Right lobe of liver (tissue), 6 donors: ENCODE results near the gene AWAT2. TPM values are rescaled to one million over a fixed set of nuclear protein-coding genes. Genes with fewer than 3 reads are reported as not detected.

Experiments
- ATAC-seq, 4 donors: fragments of 200-7000 bp; cut with Tn5 transposase; one replicate each; pipeline ENCODE4 v1.9.1; 2020; ENCODE audit warnings: mild to moderate bottlenecking in 4 of 4, moderate library complexity in 4 of 4
- DNase-seq, 3 donors: peaks; one replicate each; pipeline ENCODE4 v3.0.0-alpha.2; 2020
- H3K27ac ChIP-seq, 3 donors: fragments of 200-600 bp; one replicate each; pipeline ENCODE4 v1.8.0; 2022
- H3K27me3 ChIP-seq, 2 donors: fragments of 200-600 bp; one replicate each; pipeline ENCODE4 v1.8.0; 2022
- H3K36me3 ChIP-seq, 4 donors: fragments of 200-600 bp; sonication (generic) in 1 of 4; one replicate each; pipeline versions ENCODE4 v1.5.1 to v1.8.0; 2017 to 2022; ENCODE audit warnings: control low read depth in 1 of 4
- H3K4me1 ChIP-seq, 4 donors: fragments of 200-600 bp; sonication (generic) in 1 of 4; one replicate each; pipeline versions ENCODE4 v1.5.1 to v1.8.0; 2017 to 2022; ENCODE audit warnings: control low read depth in 1 of 4
- H3K4me3 ChIP-seq, 3 donors: fragments of 200-600 bp; one replicate each; pipeline ENCODE4 v1.8.0; 2022
- H3K9me3 ChIP-seq, 4 donors: fragments of 200-600 bp; sonication (generic) in 1 of 4; one replicate each; pipeline versions ENCODE4 v1.5.1 to v1.8.0; 2017 to 2022; ENCODE audit warnings: control low read depth in 1 of 4
- POLR2A ChIP-seq: fragments of 450-650 bp; IDR thresholded peaks from one replicate; pipeline ENCODE4 v1.6.1; 2017; ENCODE audit warnings: antibody characterized with exemption, mild to moderate bottlenecking
- WGBS: methylation state at CpG from one replicate; pipeline ENCODE4 v1.1.6; 2018; ENCODE audit warnings: low coverage, low lambda C conversion rate; ENCODE audit not compliant: insufficient coverage; ENCODE audit errors: missing lambda C conversion rate; 5-methylcytosine and 5-hydroxymethylcytosine counted together
- intact Hi-C, 2 donors: fragments of 100-400 bp; cut with DNase I; formaldehyde crosslinking; loops; one replicate each; pipeline versions ENCODE4 v1.11.2 to v1.14.1; 2022
- total RNA-seq, 6 experiments: library from RNA; depleted of rRNA in 2 of 6; stranded (reverse); fragments of >200 nt in 2 of 6; fragmentation: NEBNext Ultra II Directional in 3 of 6; extraction: Animal tissue kit (Norgen Biotek cat#: 25700) in 3 of 6; gene quantifications; one replicate each; pipeline versions ENCODE4 v1.1.0 to v1.2.4, GENCODE V29; 2016 to 2023
- TF ChIP-seq, protein P1 (sequence below), 4 donors: fragments of 200-600 bp in 3 of 4; fragments of 450-650 bp in 1 of 4; IDR thresholded peaks; one replicate each; pipeline versions ENCODE4 v1.5.1 to v1.8.0; 2016 to 2022; ENCODE audit warnings: antibody characterized with exemption in 4 of 4, mild to moderate bottlenecking in 2 of 4
- donor health status: DM: no; HTN: yes; CAD: no.
- donor health status: DM: no; HTN: no; CAD: no.
- donor health status: DM: no; HTN: no; CAD: no.
- donor health status: DM: no; HTN: yes; CAD: no.
- donor health status: DM: no; HTN: yes; CAD: no.

Gene AWAT2
- total RNA-seq, 6 experiments from 2014 or later: not detected

DNA sequence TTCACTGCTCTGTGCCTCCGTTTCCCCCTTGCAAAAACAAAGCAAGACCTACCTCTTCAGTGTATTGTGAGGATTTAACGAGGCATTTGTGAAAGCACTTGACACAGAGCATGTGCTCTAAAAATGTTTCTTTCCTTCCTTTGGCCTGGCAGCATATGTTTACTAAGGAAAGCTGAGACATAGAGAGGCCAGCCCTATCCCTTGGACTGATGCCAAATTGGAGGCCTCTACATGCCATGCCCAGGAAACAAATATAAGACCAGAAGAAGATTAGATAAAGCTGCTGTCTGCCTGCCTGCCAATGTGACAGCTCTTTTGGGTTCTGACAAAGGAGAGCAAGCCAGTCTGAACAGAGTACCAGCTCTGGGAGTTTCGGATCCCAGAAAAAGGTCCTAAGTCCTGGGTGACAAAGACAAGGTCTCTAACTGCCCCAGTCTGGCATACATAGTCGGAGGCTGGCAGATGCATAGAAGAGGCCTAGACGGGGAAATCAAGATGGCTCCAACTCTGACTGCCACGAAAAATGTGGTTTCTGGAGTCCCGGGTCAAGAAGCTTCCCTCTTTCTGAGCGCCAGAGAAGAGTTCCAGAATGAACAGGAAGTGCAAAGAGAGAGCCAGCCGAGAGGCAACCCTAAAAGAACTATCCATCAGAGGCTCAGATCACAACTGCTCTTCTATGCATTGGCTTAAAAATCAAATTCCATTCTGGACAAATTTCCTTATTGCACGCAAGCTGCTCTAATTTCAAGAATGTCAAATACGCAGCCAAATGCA, 38.3 kb upstream of the AWAT2 start:
- Histone ChIP-seq H3K4me1 (no peaks in the 10 kb centered on the region), H3K27ac (no peak overlapping the region), H3K9me3 (no peaks in the 10 kb centered on the region), H3K27me3 (no peaks in the 10 kb centered on the region), H3K36me3 (no peaks in the 10 kb centered on the region), H3K4me3 (no peak overlapping the region)
- ATAC-seq (no peak), DNase-seq (no peak)
- 67% methylated on average over 10 of the region's 11 CpGs for WGBS
- TF ChIP-seq POLR2A: no peak
- TF ChIP-seq, protein P1, sequence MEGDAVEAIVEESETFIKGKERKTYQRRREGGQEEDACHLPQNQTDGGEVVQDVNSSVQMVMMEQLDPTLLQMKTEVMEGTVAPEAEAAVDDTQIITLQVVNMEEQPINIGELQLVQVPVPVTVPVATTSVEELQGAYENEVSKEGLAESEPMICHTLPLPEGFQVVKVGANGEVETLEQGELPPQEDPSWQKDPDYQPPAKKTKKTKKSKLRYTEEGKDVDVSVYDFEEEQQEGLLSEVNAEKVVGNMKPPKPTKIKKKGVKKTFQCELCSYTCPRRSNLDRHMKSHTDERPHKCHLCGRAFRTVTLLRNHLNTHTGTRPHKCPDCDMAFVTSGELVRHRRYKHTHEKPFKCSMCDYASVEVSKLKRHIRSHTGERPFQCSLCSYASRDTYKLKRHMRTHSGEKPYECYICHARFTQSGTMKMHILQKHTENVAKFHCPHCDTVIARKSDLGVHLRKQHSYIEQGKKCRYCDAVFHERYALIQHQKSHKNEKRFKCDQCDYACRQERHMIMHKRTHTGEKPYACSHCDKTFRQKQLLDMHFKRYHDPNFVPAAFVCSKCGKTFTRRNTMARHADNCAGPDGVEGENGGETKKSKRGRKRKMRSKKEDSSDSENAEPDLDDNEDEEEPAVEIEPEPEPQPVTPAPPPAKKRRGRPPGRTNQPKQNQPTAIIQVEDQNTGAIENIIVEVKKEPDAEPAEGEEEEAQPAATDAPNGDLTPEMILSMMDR (IDR thresholded peaks at IDR 0.05): no peak
- intact Hi-C loops: no loop called here

DNA sequence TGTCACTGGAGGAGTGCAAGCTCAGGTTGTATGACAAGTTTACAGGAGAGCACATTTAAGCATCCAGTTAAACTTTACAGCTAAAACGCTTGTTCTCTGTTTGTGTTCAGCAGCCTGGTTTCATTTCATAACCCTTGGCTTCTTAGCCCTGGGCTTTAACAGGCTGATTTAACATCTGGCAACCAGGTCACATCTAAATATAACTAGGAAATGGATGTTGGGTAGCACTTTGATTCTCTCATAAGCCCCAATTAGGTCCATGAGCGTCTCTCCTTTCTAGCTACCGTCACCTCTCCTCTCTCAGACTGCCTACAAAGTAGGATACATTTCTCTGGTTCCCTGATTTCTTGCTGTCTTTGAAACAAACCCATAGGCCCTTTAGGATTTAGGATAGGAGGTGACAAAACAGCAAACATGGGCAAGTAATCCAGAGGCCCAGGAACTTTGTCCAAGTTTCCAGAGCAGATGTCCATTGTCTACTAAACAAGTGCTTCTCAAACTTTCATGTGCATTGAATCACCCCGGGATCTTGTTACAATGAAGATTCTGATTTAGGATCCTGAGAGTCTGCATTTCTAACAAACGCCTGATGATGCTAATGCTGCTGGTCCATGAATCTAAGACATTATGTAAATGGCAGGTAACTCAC, 35.0 kb upstream of the AWAT2 start:
- Histone ChIP-seq H3K36me3 (no peaks in the 10 kb centered on the region), H3K4me3 (no peak overlapping the region), H3K9me3 (no peaks in the 10 kb centered on the region), H3K4me1 (no peaks in the 10 kb centered on the region), H3K27me3 (no peaks in the 10 kb centered on the region), H3K27ac (no peak overlapping the region)
- DNase-seq: no peak
- intact Hi-C loops: no loop called here
- no peak for ATAC-seq
- 65% methylated on average over 3 of the region's 5 CpGs for WGBS
- TF ChIP-seq, protein P1 (IDR thresholded peaks at IDR 0.05): no peak
- TF ChIP-seq POLR2A: no peak

DNA sequence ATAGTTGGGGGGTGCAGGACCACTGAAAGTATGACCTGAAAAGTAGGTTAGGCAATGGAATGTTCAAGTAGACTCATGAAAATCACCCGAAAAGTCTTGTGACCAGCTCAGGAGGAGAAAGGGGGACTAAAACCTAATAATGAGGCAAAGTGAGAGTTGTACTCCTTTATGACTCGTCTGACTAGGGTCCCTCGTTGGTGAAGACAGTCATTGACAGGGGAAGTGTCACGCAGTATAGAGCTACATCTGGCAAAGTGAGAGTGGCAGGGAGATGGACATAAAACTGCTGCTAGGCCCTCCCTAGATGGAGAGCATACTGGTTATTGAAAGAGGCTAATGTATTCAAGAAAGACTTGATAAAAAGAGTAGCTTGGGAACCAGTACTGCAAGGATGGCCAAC, 33.0 kb upstream of the AWAT2 start:
- no peaks in the 10 kb centered on the region for H3K27me3 ChIP-seq
- H3K4me1 ChIP-seq: no peaks in the 10 kb centered on the region
- DNase-seq (no peak), ATAC-seq (no peak)
- no peaks in the 10 kb centered on the region for H3K9me3 ChIP-seq
- no peak overlapping the region for H3K4me3 ChIP-seq
- TF ChIP-seq, protein P1 (IDR thresholded peaks at IDR 0.05): no peak
- no peak for TF ChIP-seq POLR2A
- intact Hi-C loops: no loop called here
- H3K27ac ChIP-seq: no peak overlapping the region
- 35% methylated on average over 4 of the region's 4 CpGs for WGBS
- no peaks in the 10 kb centered on the region for H3K36me3 ChIP-seq

DNA sequence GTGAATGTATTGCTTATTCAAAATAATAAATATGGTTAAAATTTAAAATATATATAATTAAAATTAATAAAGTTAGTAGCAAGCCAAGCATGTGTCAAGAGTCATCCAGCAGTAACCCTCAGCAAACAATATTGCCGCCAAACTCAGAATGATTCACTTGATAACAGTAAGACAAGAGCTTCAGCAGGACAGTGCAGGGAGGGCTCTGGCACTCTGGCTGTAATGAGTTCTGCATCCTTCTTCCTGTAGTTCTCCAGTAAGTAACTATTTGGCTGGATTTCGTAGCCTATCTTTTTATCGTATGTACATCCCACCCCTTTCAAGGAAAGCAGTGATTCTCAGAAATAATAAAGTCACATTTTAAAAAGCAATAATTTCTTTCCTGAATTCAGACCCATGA, 30.1 kb upstream of the AWAT2 start:
- ATAC-seq: no peak
- WGBS: 32% methylated on average over 3 of the region's 3 CpGs

More for the DNA sequence above, 30.1 kb upstream of the AWAT2 start:
- Histone ChIP-seq H3K4me1 (no peaks in the 10 kb centered on the region), H3K36me3 (no peaks in the 10 kb centered on the region), H3K27ac (no peak overlapping the region), H3K9me3 (no peaks in the 10 kb centered on the region), H3K27me3 (no peaks in the 10 kb centered on the region), H3K4me3 (no peak overlapping the region)
- intact Hi-C loops: no loop called here
- TF ChIP-seq POLR2A: no peak
- TF ChIP-seq, protein P1 (IDR thresholded peaks at IDR 0.05): no peak
- DNase-seq: no peak
